ENCODE measurements around the gene DNASE1.

DNA sequence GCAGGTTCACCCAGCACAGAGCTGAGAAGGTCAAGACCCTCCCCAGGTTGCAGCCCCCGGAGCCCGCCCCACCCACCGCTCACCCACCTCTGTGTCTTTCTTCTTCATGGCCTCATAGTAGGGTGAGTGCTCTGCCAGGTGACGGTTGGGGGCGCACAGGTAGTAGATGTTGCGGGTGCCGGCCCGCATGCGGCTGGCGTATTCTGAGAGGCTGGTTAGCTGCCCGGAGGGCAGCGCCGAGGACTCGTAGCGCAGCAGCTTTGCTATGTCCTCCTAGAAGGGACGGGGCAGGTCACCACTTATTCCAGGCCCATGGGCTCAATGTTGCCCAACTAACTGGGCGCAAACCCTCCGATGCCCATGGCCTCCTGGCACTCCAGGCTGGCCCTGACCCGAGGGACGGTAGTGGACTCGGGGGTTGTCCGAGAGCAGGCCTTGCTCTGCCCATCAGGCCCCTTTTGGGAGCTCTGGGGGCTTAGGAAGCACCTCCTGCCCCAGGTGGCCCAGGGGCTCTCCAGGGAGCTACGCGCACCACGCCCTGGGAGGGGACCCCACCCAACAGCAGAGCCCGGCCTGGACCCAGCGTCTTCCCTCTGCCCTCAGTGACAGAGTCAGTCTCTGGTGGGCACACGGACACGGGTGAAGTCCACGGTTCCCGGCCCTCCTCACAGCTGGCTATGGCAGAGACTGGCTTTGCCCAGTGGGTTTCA lies 9.9 kb downstream of the DNASE1 start:
- no peak for TF ChIP-seq POLR2AphosphoS5 (IDR thresholded peaks at IDR 0.05; ENCODE audit: low read depth, low read length)
- TF ChIP-seq SIN3A (IDR thresholded peaks at IDR 0.05; ENCODE audit: borderline replicate concordance, insufficient read depth, low read length): no peak
